Esophagus muscularis mucosa (tissue), 4 donors: ENCODE results near the gene NEMF. TPM values are rescaled to one million over a fixed set of nuclear protein-coding genes. Genes with fewer than 3 reads are reported as not detected.
"Not testable (repeated sequence)": the region's sequence is repeated elsewhere in the genome, so short reads cannot be mapped to it uniquely, and the experiment has no call there.

ENCODE experiments used
- DNase-seq: peaks from one replicate; pipeline ENCODE4 v3.0.0-alpha.2; 2017; ENCODE audit errors: extremely low spot score
- H3K27ac ChIP-seq, 4 donors: fragments of 200-600 bp; sonication (generic); replicated peaks in 1 of 4; 1 replicate in 3 of 4; 2 replicates in 1 of 4; pipeline ENCODE4 v1.5.1; 2016 to 2019; ENCODE audit warnings: mild to moderate bottlenecking in 1 of 4
- H3K27me3 ChIP-seq, 4 donors: fragments of 200-600 bp; sonication (generic); one replicate each; pipeline versions ENCODE4 v1.5.1 to v1.6.0; 2016 to 2019
- H3K36me3 ChIP-seq, 4 donors: fragments of 200-600 bp; sonication (generic); one replicate each; pipeline ENCODE4 v1.5.1; 2016 to 2019
- H3K4me1 ChIP-seq, 4 donors: fragments of 200-600 bp; sonication (generic); one replicate each; pipeline ENCODE4 v1.5.1; 2016 to 2019
- H3K4me3 ChIP-seq, 4 donors: fragments of 200-600 bp; sonication (generic); 1 replicate in 2 of 4; 2 replicates in 2 of 4; pipeline ENCODE4 v1.5.1; 2016 to 2019; ENCODE audit warnings: mild to moderate bottlenecking in 4 of 4, moderate library complexity in 1 of 4
- H3K9me3 ChIP-seq, 4 donors: fragments of 200-600 bp; sonication (generic); 1 replicate in 3 of 4; 2 replicates in 1 of 4; pipeline ENCODE4 v1.5.1; 2016 to 2019
- EP300 ChIP-seq: sonication (generic); formaldehyde crosslinking; IDR thresholded peaks from one replicate; pipeline ENCODE4 v1.6.1; 2017; ENCODE audit warnings: antibody characterized with exemption
- POLR2A ChIP-seq: fragments of 450-650 bp; IDR thresholded peaks from one replicate; pipeline ENCODE4 v1.6.1; 2017; ENCODE audit warnings: antibody characterized with exemption, moderate library complexity, mild to moderate bottlenecking, low read depth
- POLR2AphosphoS5 ChIP-seq, 2 donors: sonication (generic); formaldehyde crosslinking; IDR thresholded peaks; one replicate each; pipeline ENCODE4 v1.6.1; 2017; ENCODE audit warnings: antibody characterized with exemption in 2 of 2
- WGBS: methylation state at CpG from one replicate; pipeline ENCODE4 v1.1.5; 2018; 5-methylcytosine and 5-hydroxymethylcytosine counted together
- intact Hi-C: fragments of 100-400 bp; cut with DNase I; formaldehyde crosslinking; loops from one replicate; pipeline ENCODE4 v1.15.1; 2023
- total RNA-seq, 4 donors: library from RNA; depleted of rRNA; stranded (reverse); fragments of >200 nt; gene quantifications; one replicate each; pipeline versions ENCODE4 v1.1.0 to v1.2.1, GENCODE V29; 2016
- TF ChIP-seq, protein P1 (sequence below), 3 experiments: fragments of 200-600 bp in 2 of 3; fragments of 450-650 bp in 1 of 3; sonication (generic) in 2 of 3; IDR thresholded peaks; one replicate each; pipeline ENCODE4 v1.5.1; 2017 to 2019; ENCODE audit warnings: antibody characterized with exemption in 3 of 3, mild to moderate bottlenecking in 2 of 3, moderate library complexity in 1 of 3

NEMF gene
- total RNA-seq, 4 donors from 2014 or later: 40.6 to 71.0 (median 56.4) TPM

DNA sequence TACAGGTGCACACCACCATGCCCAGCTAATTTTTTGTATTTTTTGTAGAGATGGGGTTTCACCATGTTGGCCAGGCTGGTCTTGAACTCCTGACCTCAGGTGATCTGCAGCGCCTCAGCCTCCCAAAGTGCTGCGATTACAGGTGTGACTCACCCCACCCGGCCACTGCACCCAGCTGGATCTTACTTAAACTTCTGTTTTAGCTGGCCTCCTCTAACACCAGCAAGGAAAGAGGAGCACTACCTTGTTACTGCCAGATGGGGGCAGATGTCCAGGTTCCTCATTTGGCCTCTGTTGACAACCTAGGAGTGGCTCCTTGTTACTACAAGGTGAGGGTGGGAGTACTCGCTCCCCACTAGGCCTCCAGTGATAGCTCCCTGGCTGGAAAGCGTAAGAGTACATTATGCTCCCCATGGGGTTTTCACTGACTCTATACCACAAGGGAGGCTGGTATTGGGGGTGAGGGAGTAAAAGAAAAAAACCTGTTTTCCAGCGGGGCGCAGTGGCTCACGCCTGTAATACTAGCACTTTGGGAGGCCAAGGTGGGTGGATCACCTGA is 27.1 kb upstream of the NEMF start:
- WGBS: 86% methylated on average over 7 of the region's 8 CpGs

DNA sequence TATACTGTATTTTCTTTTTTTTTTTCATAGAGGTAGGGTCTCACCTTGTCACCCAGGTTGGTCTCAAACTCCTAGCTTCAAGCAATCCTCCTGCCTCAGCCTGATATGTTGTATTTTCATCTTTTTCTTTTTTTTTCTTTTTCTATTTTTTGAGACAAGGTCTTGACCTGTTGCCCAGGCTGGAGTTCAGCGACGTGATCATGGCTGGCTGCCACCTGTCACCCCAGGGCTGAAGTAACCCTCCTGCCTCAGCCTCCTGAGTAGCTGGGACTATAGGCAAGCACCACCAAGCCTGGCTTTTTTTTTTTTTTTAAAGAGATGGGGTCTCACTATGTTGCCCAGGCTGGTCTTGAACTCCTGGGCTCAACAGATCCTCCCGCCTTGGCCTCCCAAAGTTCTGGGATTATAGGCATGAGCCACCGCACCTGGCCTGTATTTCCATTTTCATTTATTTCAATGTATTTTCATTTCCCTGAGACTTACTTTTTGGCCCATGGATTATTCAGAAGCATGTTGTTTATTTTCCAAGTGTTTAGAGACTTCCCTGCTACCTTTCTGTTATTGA is 24.1 kb upstream of the NEMF start:
- 55% methylated on average over 4 of the region's 4 CpGs for WGBS
- Histone ChIP-seq H3K27ac (no peak overlapping the region), H3K36me3 (no peaks in the 10 kb centered on the region), H3K9me3 (no peaks in the 10 kb centered on the region), H3K4me1 (peaks cover 0 to 5% (median 0%) of the 10 kb centered on the region in 4 donors), H3K27me3 (peaks cover 0 to 8% (median 0%) of the 10 kb centered on the region in 4 donors), H3K4me3 (no peak overlapping the region)
- TF ChIP-seq, protein P1, sequence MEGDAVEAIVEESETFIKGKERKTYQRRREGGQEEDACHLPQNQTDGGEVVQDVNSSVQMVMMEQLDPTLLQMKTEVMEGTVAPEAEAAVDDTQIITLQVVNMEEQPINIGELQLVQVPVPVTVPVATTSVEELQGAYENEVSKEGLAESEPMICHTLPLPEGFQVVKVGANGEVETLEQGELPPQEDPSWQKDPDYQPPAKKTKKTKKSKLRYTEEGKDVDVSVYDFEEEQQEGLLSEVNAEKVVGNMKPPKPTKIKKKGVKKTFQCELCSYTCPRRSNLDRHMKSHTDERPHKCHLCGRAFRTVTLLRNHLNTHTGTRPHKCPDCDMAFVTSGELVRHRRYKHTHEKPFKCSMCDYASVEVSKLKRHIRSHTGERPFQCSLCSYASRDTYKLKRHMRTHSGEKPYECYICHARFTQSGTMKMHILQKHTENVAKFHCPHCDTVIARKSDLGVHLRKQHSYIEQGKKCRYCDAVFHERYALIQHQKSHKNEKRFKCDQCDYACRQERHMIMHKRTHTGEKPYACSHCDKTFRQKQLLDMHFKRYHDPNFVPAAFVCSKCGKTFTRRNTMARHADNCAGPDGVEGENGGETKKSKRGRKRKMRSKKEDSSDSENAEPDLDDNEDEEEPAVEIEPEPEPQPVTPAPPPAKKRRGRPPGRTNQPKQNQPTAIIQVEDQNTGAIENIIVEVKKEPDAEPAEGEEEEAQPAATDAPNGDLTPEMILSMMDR (IDR thresholded peaks at IDR 0.05): no peak
- TF ChIP-seq POLR2A (no peak), POLR2AphosphoS5 (IDR thresholded peaks at IDR 0.05) (no peak), EP300 (no peak)
- intact Hi-C loops: no loop called here
- DNase-seq: no peak

More for the DNA sequence above, 27.1 kb upstream of the NEMF start:
- intact Hi-C loops: no loop called here
- no peaks in the 10 kb centered on the region for H3K36me3 ChIP-seq
- peaks cover 0 to 6% (median 0%) of the 10 kb centered on the region in 4 donors for H3K27me3 ChIP-seq
- H3K4me1 ChIP-seq: peaks cover 0 to 5% (median 0%) of the 10 kb centered on the region in 4 donors
- TF ChIP-seq POLR2A (no peak), EP300 (no peak)
- TF ChIP-seq, protein P1 (IDR thresholded peaks at IDR 0.05): peak; percentile 31 to 63 (median 47)
- no peak overlapping the region for H3K27ac ChIP-seq
- no peaks in the 10 kb centered on the region for H3K9me3 ChIP-seq
- no peak overlapping the region for H3K4me3 ChIP-seq
- no peak for DNase-seq

DNA sequence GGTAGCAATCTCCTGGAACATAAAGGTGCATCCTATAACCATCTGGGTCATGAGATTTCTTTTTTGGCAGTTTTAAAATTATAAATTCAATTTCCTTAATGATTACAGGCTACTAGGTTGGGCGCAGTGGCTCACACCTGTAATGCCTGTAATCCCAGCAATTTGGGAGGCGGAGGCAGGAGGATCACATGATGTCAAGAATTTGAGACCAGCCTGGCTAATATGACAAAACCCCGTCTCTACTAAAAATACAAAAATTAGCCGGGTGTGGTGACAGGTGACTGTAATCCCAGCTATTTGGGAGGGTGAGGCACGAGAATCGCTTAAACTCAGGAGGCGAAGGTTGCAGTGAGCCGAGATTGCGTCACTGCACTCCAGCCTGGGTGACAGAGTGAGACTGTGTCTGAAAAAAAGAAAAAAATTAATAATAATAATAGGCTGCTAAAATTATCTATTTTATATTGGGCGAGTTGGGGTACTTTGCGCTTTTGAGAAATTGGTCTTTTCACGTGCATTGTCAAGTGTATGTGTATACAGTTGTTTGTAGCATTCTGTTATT is 23.1 kb upstream of the NEMF start:
- Histone ChIP-seq H3K9me3 (no peaks in the 10 kb centered on the region), H3K27ac (no peak overlapping the region), H3K4me1 (peaks cover 0 to 5% (median 0%) of the 10 kb centered on the region in 4 donors), H3K27me3 (peaks cover 0 to 8% (median 0%) of the 10 kb centered on the region in 4 donors), H3K36me3 (no peaks in the 10 kb centered on the region), H3K4me3 (no peak overlapping the region)
- DNase-seq: no peak
- no peak for TF ChIP-seq POLR2AphosphoS5 (IDR thresholded peaks at IDR 0.05)
- no peak for TF ChIP-seq POLR2A
- TF ChIP-seq EP300: no peak
- TF ChIP-seq, protein P1 (IDR thresholded peaks at IDR 0.05): no peak
- intact Hi-C loops: no loop called here
- WGBS: 90% methylated on average over 12 of the region's 12 CpGs

DNA sequence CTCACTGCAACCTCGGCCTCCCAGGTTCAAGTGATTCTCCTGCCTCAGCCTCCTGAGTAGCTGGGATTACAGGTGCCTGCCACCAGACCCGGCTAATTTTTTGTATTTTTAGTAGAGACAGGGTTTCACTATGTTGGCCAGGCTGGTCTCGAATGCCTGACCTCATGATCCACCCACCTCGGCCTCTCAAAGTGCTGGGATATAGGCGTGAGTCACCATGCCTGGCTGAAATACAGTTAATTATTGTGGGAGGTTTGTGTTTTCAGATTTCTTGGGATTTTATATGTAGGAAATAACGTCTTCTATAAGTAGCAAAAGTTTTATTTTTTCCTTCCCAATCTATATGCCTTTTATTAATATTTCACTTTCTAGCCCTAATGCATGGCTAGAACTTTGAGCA is 21.0 kb upstream of the NEMF start:
- H3K27ac ChIP-seq, H3K4me3 ChIP-seq, intact Hi-C loops, H3K9me3 ChIP-seq, H3K4me1 ChIP-seq, DNase-seq, H3K36me3 ChIP-seq, H3K27me3 ChIP-seq: not testable (repeated sequence)
- WGBS: 88% methylated on average over 6 of the region's 6 CpGs

DNA sequence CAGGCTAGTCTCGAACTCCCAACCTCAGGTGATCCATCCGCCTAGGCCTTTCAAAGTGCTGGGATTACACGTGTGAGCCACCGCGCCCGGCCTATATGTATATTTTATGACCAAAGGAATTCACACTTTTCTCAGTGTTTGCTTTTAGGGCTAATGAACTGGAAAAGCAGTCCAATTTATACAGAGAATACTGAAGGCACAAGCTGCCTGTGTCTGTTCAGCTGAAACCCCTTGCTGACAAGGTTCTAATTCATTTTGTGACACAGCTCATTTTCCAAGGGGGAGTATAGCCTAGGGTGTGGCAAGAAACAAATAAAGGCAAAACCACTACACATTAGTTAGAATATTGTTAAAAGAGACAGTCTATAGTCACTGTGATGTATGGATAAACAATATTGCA is 18.3 kb upstream of the NEMF start:
- TF ChIP-seq, protein P1 (IDR thresholded peaks at IDR 0.05): no peak
- no peak for TF ChIP-seq POLR2AphosphoS5 (IDR thresholded peaks at IDR 0.05)
- no peak for TF ChIP-seq POLR2A
- TF ChIP-seq EP300: no peak
- H3K27ac ChIP-seq: no peak overlapping the region
- intact Hi-C loops: no loop called here
- H3K4me1 ChIP-seq: peaks cover 5 to 19% (median 16%) of the 10 kb centered on the region in 4 donors
- DNase-seq: no peak
- H3K27me3 ChIP-seq: peaks cover 0 to 8% (median 0%) of the 10 kb centered on the region in 4 donors
- no peak overlapping the region for H3K4me3 ChIP-seq
- 95% methylated on average over 6 of the region's 6 CpGs for WGBS
- H3K9me3 ChIP-seq: no peaks in the 10 kb centered on the region
- H3K36me3 ChIP-seq: no peaks in the 10 kb centered on the region
